ENCODE measurements around the gene PAQR8. TPM values are rescaled to one million over a fixed set of nuclear protein-coding genes. Genes with fewer than 3 reads are reported as not detected.

Gene PAQR8
- total and polyA plus RNA-seq, 4 donors = 2.5 to 9.3 (median 5.9) TPM

GRCh38 chr6:52415917-52416628 is 54.1 kb downstream of the PAQR8 start:
- H3K9ac ChIP-seq (ENCODE audit: insufficient read depth in 1 of 2, low read length in 2 of 2) = no peak overlapping the region
- H3K36me3 ChIP-seq (ENCODE audit: control insufficient read depth in 4 of 4, insufficient read depth in 4 of 4, low read length in 4 of 4) = no peaks in the 10 kb centered on the region
- no peaks in the 10 kb centered on the region for H3K9me3 ChIP-seq (ENCODE audit: control insufficient read depth in 4 of 4, insufficient read depth in 3 of 4, low read length in 3 of 4)
- H3K27me3 ChIP-seq (ENCODE audit: control insufficient read depth in 3 of 3, insufficient read depth in 3 of 3, low read length in 2 of 3) = no peaks in the 10 kb centered on the region
- H3K4me3 ChIP-seq = no peak overlapping the region
- TF ChIP-seq CTCF (IDR thresholded peaks at IDR 0.05; ENCODE audit: control extremely low read depth, extremely low read depth) = no peak
- H3K27ac ChIP-seq (ENCODE audit: low read depth in 1 of 2, low read length in 1 of 2) = no peak overlapping the region
- DNase-seq (no peak), ATAC-seq (ENCODE audit: insufficient read depth, low FRiP score) (no peak)
- peaks cover 4 to 10% (median 7%) of the 10 kb centered on the region in 5 donors for H3K4me1 ChIP-seq (ENCODE audit: control insufficient read depth in 5 of 5, insufficient read depth in 5 of 5, low read length in 5 of 5)
- WGBS, 2 donors = 46 to 49% methylated on average over 6 of the region's 6 CpGs

- DNase-seq (peak; percentile 26 to 81 (median 78)), ATAC-seq (ENCODE audit: insufficient read depth, low FRiP score) (no peak)
- Histone ChIP-seq H3K9me3 (ENCODE audit: control insufficient read depth in 4 of 4, insufficient read depth in 3 of 4, low read length in 3 of 4) (no peaks in the 10 kb centered on the region), H3K9ac (ENCODE audit: insufficient read depth in 1 of 2, low read length in 2 of 2) (no peak overlapping the region), H3K27ac (ENCODE audit: low read depth in 1 of 2, low read length in 1 of 2) (peak overlapping the region in 1 of 2 donors; percentile 71), H3K4me3 (no peak overlapping the region), H3K36me3 (ENCODE audit: control insufficient read depth in 4 of 4, insufficient read depth in 4 of 4, low read length in 4 of 4) (no peaks in the 10 kb centered on the region), H3K4me1 (ENCODE audit: control insufficient read depth in 5 of 5, insufficient read depth in 5 of 5, low read length in 5 of 5) (peaks cover 4 to 16% (median 6%) of the 10 kb centered on the region in 5 donors), H3K27me3 (ENCODE audit: control insufficient read depth in 3 of 3, insufficient read depth in 3 of 3, low read length in 2 of 3) (no peaks in the 10 kb centered on the region)
- WGBS, 2 donors = 0% methylated on average over 1 of the region's 1 CpG
- TF ChIP-seq CTCF (IDR thresholded peaks at IDR 0.05; ENCODE audit: control extremely low read depth, extremely low read depth) = peak; percentile 71
These were observed 54.7 kb downstream of the PAQR8 start for GRCh38 chr6:52416629-52417151.

- Histone ChIP-seq H3K4me3 (no peak overlapping the region), H3K27me3 (ENCODE audit: control insufficient read depth in 3 of 3, insufficient read depth in 3 of 3, low read length in 2 of 3) (no peaks in the 10 kb centered on the region), H3K27ac (ENCODE audit: low read depth in 1 of 2, low read length in 1 of 2) (peak overlapping the region in 1 of 2 donors; percentile 84), H3K9me3 (ENCODE audit: control insufficient read depth in 4 of 4, insufficient read depth in 3 of 4, low read length in 3 of 4) (no peaks in the 10 kb centered on the region), H3K36me3 (ENCODE audit: control insufficient read depth in 4 of 4, insufficient read depth in 4 of 4, low read length in 4 of 4) (no peaks in the 10 kb centered on the region), H3K9ac (ENCODE audit: insufficient read depth in 1 of 2, low read length in 2 of 2) (no peak overlapping the region), H3K4me1 (ENCODE audit: control insufficient read depth in 5 of 5, insufficient read depth in 5 of 5, low read length in 5 of 5) (peaks cover 4 to 16% (median 6%) of the 10 kb centered on the region in 5 donors)
- 79 to 89% methylated on average over 5 of the region's 5 CpGs for WGBS, 2 donors
- TF ChIP-seq CTCF (IDR thresholded peaks at IDR 0.05; ENCODE audit: control extremely low read depth, extremely low read depth) = no peak
- no peak for DNase-seq
- no peak for ATAC-seq (ENCODE audit: insufficient read depth, low FRiP score)
These were observed 55.7 kb downstream of the PAQR8 start for GRCh38 chr6:52417675-52418111.
